NCI-H748 (cell line): ENCODE data around the gene DIAPH2.
A peak's percentile ranks its signal among the peaks of the same experiment; 100 is the strongest.
"Not testable (repeated sequence)": the region's sequence is repeated elsewhere in the genome, so short reads cannot be mapped to it uniquely, and the experiment has no call there.

ENCODE experiments used
- DNase-seq: peaks from one replicate; lab custom pipeline; 2025; ENCODE audit not compliant: unreplicated experiment; lab: John Stamatoyannopoulos, UW

DIAPH2 gene

DNA sequence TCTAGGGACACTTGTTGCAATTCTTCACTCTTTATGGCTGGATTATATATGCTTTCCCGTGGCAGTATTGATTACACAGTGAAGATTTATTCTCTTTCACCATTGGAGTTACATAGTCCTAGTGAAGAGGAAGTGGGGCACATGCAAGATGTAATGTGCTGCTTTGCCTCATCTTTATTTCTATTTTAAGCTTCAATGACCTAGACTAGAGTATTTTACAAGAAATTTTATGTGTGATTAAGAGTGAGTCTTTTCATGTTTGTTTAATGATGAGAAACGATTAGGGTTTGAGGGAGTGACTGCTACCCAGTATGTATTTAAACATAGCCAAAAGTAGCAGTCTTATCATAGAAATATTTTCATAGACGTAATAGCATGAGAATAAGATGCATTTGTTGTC lies 30.8 kb downstream of the DIAPH2 start:
- DNase-seq = no peak

GRCh38 chrX:96719161-96719875 lies 34.7 kb downstream of the DIAPH2 start:
- no peak for DNase-seq

DNA sequence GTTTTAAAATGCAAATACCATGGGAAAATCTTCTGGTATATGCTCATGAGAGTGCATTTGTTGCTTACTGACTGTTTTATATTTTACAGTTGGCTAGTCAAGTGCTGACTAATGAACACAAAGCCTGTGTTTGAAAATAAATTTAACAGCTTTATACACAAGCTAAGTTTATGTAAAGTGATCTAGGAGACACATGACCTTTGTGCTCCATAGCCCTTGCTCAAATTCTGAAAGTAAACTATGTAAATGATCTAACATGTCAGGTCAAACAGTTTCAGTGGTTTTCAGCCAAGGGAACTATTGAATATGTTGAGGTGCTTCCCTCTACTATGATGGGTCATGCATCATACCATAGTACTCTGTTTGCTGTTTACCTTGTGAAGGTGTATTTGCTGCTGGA lies 36.7 kb downstream of the DIAPH2 start:
- no peak for DNase-seq

- DNase-seq = no peak
Measured at GRCh38 chrX:96722781-96723180, 38.1 kb downstream of the DIAPH2 start.

DNA sequence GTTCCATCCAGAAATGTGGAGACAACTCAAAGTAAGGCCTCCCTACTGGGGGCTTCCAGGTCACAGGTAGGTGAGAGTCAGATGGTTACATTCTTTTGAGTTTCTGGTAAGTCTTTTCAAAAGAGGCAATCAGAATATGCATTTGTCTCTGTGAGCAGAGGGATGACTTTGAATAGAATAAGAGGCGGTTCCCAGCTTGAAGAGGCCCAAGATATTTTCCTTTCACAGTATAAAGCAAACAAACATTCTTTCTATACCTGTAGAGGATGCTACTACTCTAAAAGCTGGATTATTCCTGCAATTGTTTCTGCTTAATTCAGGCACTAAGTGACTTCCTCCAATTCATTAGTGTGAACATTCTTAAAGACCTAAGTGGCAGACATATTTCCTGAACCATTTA lies 44.4 kb downstream of the DIAPH2 start:
- no peak for DNase-seq

- no peak for DNase-seq
Measured at GRCh38 chrX:96729868-96730643, 45.4 kb downstream of the DIAPH2 start.

- not testable (repeated sequence) for DNase-seq
Measured at GRCh38 chrX:96731000-96731399, 46.4 kb downstream of the DIAPH2 start.

- no peak for DNase-seq
Measured at GRCh38 chrX:96743367-96744073, 58.9 kb downstream of the DIAPH2 start.

- DNase-seq = no peak
Measured at GRCh38 chrX:96752781-96753180, 68.1 kb downstream of the DIAPH2 start.

DNA sequence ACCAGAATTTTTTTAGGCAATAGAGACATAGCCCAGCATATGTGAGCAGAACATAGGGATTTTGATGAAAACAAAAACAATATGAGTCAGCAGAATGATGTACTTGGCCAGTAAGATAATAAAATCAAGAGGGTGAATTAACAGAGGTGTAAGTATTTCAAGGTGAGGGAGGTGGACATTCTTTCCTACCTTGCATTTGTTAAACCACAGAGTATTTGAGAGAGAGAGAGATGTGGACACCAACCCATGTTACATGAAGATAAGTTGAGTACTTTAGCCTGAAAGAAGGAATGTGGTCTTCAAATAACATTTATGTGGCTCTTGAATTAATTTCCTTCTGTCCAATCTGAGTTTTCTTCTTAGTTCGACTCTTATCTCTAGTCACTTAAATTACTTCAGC lies 68.6 kb downstream of the DIAPH2 start:
- no peak for DNase-seq

- no peak for DNase-seq
Measured at GRCh38 chrX:96756491-96756890, 71.8 kb downstream of the DIAPH2 start.

- DNase-seq = no peak
Measured at GRCh38 chrX:96761566-96761965, 76.9 kb downstream of the DIAPH2 start.

DNA sequence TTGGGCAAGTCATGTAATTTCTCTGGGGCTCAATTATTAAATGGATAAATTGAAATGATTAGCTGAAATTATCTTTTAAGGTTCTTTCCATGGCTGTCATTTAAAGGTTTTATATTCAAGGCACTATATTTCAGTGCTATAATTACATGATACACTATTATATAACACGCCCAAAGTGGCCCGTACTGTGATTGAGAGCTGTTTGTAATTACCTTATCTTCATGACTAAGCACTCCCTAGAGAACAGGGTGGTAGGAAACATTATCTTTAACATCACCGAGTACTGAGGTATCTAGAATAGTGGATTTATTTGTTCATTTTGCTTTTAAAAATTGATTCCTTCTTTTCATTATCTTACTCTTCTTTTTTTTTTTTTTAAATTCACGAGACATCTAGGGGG lies 79.0 kb downstream of the DIAPH2 start:
- DNase-seq = no peak

GRCh38 chrX:96764864-96765263 lies 80.2 kb downstream of the DIAPH2 start:
- DNase-seq = no peak

- DNase-seq = peak; percentile 0
Measured at GRCh38 chrX:96770315-96770714, 85.7 kb downstream of the DIAPH2 start.

- no peak for DNase-seq
Measured at GRCh38 chrX:96771486-96771885, 86.8 kb downstream of the DIAPH2 start.

DNA sequence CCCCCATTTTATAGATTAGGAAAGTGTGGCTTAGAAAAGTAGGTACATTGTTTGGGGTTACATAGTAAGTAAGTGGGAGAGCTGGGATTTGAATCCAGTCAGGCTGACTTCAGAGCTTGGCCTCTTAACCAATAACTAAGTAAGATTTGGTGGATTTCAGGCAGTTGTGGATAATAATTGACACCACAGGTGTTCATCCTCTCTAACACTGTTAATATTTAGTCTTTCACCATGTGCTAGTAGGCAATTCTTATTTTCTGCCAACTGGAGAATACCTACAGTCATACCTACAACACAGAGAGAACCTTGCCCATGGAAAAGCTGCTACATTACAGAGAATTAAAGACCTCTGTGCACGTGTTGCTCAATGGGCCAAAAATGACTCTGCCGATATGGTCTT lies 89.5 kb downstream of the DIAPH2 start:
- no peak for DNase-seq

DNA sequence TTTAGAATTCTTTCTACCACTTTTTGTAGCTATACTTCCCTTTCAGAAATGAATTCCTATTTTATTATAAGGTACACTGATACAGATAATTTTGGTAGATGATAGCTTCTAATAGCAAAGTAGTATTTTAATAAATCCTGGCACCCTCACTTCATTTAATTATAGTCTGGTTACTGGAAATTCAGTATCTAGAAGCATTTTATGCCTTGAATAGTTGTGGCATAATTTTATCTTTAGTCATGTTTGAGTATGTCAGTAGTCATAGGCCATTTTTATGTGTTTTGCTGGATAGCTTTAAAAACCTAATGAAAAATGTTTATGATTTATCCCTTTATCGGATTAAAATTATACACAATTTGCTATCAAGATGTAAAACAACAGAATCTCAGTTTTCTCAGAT lies 92.3 kb downstream of the DIAPH2 start:
- DNase-seq = no peak

DNA sequence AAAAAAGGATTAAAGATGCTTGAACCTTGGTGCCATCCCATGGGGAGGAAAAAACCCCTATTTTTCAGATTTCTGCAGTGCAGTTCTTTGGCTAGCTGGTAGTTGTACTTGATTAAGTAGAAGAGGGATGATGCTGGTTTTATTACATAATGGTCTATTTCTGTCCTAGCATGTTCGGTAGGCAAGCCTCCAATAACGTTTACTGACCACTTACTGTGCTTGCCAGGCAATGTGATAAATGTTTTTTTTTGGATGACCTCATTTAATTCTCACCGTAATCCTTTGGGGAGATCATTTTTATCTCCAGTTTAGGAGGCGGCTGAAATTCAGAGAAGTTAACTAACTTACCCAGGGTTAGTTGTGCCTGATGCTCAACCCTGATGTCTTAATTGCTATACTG lies 106.9 kb downstream of the DIAPH2 start:
- DNase-seq = no peak

DNA sequence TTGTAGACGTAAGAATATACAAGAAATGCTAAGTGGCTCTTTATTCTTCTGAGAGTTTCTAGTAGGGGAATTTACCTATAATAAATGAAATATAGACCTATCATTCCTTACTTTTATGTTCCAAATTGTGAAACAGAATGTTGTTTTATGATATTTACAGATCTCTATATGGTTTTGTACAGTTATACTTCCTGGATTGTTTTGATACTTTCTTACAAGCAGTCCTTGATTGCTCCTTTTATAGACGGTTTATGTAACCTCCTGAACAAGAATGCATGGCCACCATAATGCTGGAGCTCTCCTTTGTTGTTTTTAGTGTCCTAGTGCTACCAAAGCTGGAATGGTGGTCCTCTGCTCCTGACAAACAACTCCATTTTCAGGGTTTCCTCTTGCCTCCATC lies 107.4 kb downstream of the DIAPH2 start:
- DNase-seq = no peak

DNA sequence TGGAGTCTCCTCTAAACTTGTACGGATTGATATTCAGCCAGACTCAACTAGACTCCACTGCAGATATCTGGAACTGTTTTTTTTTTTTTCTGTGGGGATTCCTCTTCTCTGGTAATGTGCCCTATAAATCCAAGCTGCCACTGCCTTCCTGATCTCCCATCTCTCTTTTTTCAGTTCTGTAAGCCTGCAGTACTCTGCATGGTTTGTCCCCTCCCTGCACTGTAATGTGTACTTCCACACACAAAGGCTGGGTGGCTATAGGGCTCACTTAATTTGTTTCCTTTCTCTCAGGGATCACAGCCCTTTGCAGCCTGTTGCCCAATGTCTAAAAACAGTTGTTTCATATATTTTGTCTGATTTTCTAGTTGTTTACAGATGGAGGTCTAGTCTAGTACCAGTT lies 114.3 kb downstream of the DIAPH2 start:
- no peak for DNase-seq

- no peak for DNase-seq
Measured at GRCh38 chrX:96807318-96807717, 122.7 kb downstream of the DIAPH2 start.
